ENCODE measurements around the gene USH2A.

The USH2A gene

GRCh38 chr1:215865060-215865459 lies 558.2 kb downstream of the USH2A start:
- DNase-seq (ENCODE audit: low read depth in 2 of 2): no peak

GRCh38 chr1:215863796-215864195 lies 559.5 kb downstream of the USH2A start:
- DNase-seq (ENCODE audit: low read depth in 2 of 2): no peak

- DNase-seq (ENCODE audit: low read depth in 2 of 2): no peak
These were observed 562.4 kb downstream of the USH2A start for GRCh38 chr1:215860833-215861232.

DNA sequence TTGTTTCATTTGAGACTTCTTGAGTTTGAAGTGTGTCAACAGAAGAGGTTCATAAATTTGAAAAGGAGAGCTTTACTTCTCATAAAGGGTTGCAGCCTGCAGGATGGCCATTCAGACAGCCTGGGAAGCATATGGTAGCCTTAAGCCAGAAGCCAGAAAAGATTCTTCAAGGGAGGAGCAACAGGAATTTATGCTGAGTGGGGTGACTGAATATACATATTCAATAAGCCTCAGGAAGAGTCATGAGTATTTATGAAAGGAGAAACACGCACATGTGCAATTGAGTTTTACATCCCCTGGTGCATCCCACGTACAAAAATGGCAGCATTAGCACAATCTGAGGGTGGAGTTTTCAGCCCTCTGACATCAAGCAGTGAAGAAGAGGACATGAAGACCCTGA lies 565.9 kb downstream of the USH2A start:
- no peak for DNase-seq (ENCODE audit: low read depth in 2 of 2)

DNA sequence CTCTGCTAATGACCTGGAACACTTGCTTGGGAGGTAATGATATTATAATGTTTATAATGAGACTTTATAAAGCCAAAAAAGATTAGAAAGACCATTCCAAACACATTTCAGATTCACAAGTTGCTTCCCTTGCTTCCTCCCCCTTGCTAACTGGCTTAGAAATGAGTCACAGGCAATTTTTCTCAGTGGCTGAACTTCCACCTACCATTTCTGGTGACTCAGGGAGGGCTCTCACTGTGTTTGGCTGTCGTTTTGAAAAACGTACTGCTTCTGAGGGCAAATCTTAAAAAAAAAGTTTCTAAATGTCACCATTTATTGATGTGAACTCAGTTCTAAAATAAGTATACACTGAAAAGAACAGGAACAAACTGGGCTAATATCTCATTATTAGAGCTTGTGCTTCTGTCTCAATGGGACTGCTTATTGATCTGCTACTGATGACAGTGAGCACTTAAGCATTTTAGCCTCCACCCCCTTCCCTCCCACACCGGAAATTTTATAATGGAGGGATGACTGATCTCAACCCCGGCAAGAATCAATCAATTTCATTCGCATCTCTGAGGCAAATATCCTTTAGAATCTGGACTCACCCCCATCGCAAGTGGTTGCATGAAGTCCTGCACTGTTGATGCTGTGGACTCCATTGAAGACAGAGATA lies 577.9 kb downstream of the USH2A start:
- no peak for DNase-seq (ENCODE audit: low read depth in 2 of 2)

DNA sequence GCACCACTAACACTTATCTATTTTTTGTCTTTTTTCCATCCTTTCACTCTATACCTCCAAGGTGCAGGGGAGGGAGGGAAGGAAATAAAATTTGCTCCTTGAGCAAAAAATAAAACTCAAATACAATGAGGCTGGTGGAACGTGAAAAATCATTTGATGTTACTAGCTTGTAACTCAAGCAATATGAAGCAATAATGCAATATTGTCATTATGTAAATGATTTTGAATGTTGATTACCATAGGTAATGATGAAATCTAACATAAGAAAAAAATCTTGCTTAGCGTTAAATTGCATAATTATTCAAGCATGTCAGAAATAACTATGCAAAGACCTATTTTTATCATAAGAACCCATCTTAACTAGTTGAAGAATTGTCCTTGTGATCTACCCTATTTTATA lies 578.5 kb downstream of the USH2A start:
- no peak for DNase-seq (ENCODE audit: low read depth in 2 of 2)

GRCh38 chr1:215844266-215844665 lies 579.0 kb downstream of the USH2A start:
- no peak for DNase-seq (ENCODE audit: low read depth in 2 of 2)

- DNase-seq (ENCODE audit: low read depth in 2 of 2): no peak
These were observed 580.3 kb downstream of the USH2A start for GRCh38 chr1:215842905-215843304.

DNA sequence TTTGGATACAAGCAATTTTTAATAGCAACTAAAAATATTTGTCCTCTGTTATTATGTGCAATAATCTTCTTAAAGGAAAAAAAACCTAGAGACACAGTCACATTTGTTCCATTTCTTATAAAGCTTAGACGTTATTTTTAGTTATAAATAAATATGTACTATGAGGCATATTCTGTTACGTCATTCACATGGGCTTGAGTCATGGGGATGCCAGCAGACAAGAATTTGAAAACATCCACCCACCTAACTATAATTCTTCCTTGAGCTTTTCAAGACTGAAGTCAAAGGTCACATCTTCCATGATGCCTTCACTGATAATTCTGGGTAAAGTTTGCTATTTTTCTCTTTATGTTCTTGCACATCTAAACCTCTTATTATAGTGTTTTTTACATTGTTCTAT lies 587.3 kb downstream of the USH2A start:
- DNase-seq (ENCODE audit: low read depth in 2 of 2): no peak

DNA sequence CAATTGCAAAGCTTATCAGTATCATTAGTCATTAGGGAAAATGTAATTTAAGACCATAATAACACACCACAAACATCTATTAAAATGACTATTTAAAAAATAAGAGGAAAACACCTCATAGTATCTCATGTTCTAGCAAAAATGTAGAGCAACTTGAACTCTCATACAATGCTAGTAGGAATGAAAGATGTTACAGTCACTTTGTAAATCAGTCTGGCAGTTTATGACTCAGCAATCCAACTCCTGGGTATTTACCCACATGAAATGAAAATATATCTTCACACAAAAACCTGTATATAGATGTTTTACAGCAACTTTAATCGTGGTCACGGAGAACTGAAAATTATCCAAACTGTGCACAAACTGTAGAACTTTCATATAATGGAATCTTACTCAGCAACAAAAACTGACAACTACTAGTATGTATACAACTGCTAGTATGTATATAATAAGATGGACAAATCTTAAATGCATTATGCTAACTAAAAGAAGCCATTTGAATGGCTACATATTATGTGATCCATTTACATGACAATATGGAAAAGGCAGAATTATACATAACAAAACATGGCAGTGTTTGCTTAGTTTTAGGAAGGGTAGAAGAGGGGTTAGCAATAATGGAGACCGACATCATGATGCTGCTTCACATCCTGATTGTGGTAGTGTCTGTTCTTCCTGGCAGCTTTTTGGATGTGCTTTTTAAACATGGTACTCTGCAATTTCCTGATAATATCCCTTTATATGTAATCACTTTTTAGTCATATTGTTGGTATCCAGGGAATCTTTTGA lies 589.1 kb downstream of the USH2A start:
- no peak for DNase-seq (ENCODE audit: low read depth in 2 of 2)

GRCh38 chr1:215830226-215830810 lies 592.9 kb downstream of the USH2A start:
- DNase-seq (ENCODE audit: low read depth in 2 of 2): no peak

- no peak for DNase-seq (ENCODE audit: low read depth in 2 of 2)
These were observed 598.2 kb downstream of the USH2A start for GRCh38 chr1:215825056-215825455.

- no peak for DNase-seq (ENCODE audit: low read depth in 2 of 2)
These were observed 599.0 kb downstream of the USH2A start for GRCh38 chr1:215824245-215824644.

DNA sequence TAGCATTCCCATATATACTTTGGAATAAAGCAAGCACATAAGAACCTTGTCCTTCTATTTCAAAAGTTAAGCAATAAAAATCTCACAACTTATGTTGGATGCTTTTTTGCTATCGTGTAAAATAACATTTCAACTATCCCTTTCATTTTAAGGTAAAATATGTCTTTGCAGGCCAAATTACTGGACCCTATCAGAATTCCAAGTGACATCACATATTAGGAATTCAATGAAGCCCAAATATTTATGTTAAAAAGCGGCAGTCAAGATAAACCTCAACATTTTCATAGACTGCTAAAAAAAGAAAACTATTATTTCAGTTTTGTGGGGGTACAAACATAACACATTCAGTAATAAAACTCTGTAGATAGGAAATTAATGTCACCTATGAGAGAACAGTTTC lies 604.1 kb downstream of the USH2A start:
- DNase-seq (ENCODE audit: low read depth in 2 of 2): no peak

GRCh38 chr1:215807911-215808436 lies 615.3 kb downstream of the USH2A start:
- no peak for DNase-seq (ENCODE audit: low read depth in 2 of 2)

GRCh38 chr1:215807218-215807617 lies 616.0 kb downstream of the USH2A start:
- no peak for DNase-seq (ENCODE audit: low read depth in 2 of 2)

DNA sequence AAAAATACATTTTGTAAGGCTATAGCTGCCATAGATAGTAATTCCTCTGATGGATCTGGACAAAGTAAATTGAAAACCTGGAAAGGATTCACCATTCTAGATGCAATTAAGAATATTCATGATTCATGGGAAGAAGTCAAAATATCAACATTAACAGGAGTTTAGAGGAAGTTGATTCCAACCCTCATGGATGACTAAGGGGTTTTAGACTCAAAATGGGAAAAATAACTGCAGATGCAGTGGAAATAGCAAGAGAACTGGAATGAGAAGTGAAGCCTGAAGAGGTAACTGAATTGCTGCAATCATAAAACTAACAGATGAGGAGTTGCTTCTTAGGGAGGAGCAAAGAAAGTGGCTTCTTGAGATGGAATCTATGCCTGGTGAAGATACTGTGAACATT lies 625.4 kb downstream of the USH2A start:
- DNase-seq (ENCODE audit: low read depth in 2 of 2): no peak

- no peak for DNase-seq (ENCODE audit: low read depth in 2 of 2)
These were observed 629.1 kb downstream of the USH2A start for GRCh38 chr1:215794156-215794555.

GRCh38 chr1:215793180-215793579 lies 630.1 kb downstream of the USH2A start:
- DNase-seq (ENCODE audit: low read depth in 2 of 2): no peak

DNA sequence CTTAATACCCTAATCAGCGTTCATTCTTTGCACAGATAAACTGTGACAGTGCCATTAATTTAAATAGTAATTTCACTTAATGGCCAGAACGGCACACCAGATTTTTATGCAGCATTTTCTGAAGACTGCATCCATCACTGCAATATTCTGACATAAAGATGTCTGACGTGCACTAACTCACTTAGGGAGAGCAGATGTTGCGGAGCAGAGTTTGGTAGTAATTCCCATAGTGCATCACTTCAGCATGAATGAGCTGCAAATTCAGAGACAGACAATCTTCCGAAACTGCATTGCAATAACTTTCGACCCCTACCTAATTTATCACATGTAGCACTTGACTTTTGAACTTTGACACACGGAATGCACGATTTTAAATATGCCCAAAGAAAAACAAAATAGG lies 630.8 kb downstream of the USH2A start:
- DNase-seq (ENCODE audit: low read depth in 2 of 2): no peak

- no peak for DNase-seq (ENCODE audit: low read depth in 2 of 2)
These were observed 633.3 kb downstream of the USH2A start for GRCh38 chr1:215789981-215790380.

- no peak for DNase-seq (ENCODE audit: low read depth in 2 of 2)
These were observed 636.3 kb downstream of the USH2A start for GRCh38 chr1:215786997-215787396.

GRCh38 chr1:215780641-215781040 lies 642.6 kb downstream of the USH2A start:
- DNase-seq (ENCODE audit: low read depth in 2 of 2): no peak

Data from activated CD4-positive, alpha-beta T cell treated with anti-CD3 and anti-CD28 coated beads for 24 hours (primary cell).